ENCODE results near the gene GID8. TPM values are rescaled to one million over a fixed set of nuclear protein-coding genes. Genes with fewer than 3 reads are reported as not detected.

The GID8 gene
- total RNA-seq, 1 donor from 2014 or later, result 45.0 TPM

GRCh38 chr20:62966212-62967148 lies 28.5 kb downstream of the GID8 start:
- DNase-seq (ENCODE audit: low spot score), result no peak
- TF ChIP-seq CTCF (IDR thresholded peaks at IDR 0.05; ENCODE audit: unreplicated experiment), result no peak
- Mint-ChIP-seq H3K4me1 (ENCODE audit: unreplicated experiment) (no peaks in the 10 kb centered on the region), H3K36me3 (ENCODE audit: low read depth, unreplicated experiment) (peaks cover 2% of the 10 kb centered on the region), H3K9me3 (ENCODE audit: unreplicated experiment) (no peaks in the 10 kb centered on the region), H3K27ac (ENCODE audit: unreplicated experiment) (no peak overlapping the region), H3K27me3 (ENCODE audit: unreplicated experiment) (peaks cover 5% of the 10 kb centered on the region), H3K4me3 (ENCODE audit: unreplicated experiment) (no peak overlapping the region)

- TF ChIP-seq CTCF (IDR thresholded peaks at IDR 0.05; ENCODE audit: unreplicated experiment), result no peak
- no peak for DNase-seq (ENCODE audit: low spot score)
- H3K36me3 Mint-ChIP-seq (ENCODE audit: low read depth, unreplicated experiment), result peaks cover 8% of the 10 kb centered on the region
- no peak overlapping the region for H3K4me3 Mint-ChIP-seq (ENCODE audit: unreplicated experiment)
- H3K9me3 Mint-ChIP-seq (ENCODE audit: unreplicated experiment), result no peaks in the 10 kb centered on the region
- no peak overlapping the region for H3K27ac Mint-ChIP-seq (ENCODE audit: unreplicated experiment)
- peaks cover 4% of the 10 kb centered on the region for H3K4me1 Mint-ChIP-seq (ENCODE audit: unreplicated experiment)
- peaks cover 10% of the 10 kb centered on the region for H3K27me3 Mint-ChIP-seq (ENCODE audit: unreplicated experiment)
Observed at GRCh38 chr20:62967149-62967501, 29.2 kb downstream of the GID8 start.

GRCh38 chr20:62967628-62968351 lies 29.8 kb downstream of the GID8 start:
- Mint-ChIP-seq H3K36me3 (ENCODE audit: low read depth, unreplicated experiment) (peaks cover 8% of the 10 kb centered on the region), H3K27me3 (ENCODE audit: unreplicated experiment) (peaks cover 10% of the 10 kb centered on the region), H3K9me3 (ENCODE audit: unreplicated experiment) (no peaks in the 10 kb centered on the region), H3K27ac (ENCODE audit: unreplicated experiment) (no peak overlapping the region), H3K4me1 (ENCODE audit: unreplicated experiment) (peaks cover 4% of the 10 kb centered on the region), H3K4me3 (ENCODE audit: unreplicated experiment) (no peak overlapping the region)
- no peak for TF ChIP-seq CTCF (IDR thresholded peaks at IDR 0.05; ENCODE audit: unreplicated experiment)
- DNase-seq (ENCODE audit: low spot score), result no peak

GRCh38 chr20:62968378-62969178 lies 30.6 kb downstream of the GID8 start:
- Mint-ChIP-seq H3K36me3 (ENCODE audit: low read depth, unreplicated experiment) (peaks cover 8% of the 10 kb centered on the region), H3K4me3 (ENCODE audit: unreplicated experiment) (no peak overlapping the region), H3K27ac (ENCODE audit: unreplicated experiment) (no peak overlapping the region), H3K9me3 (ENCODE audit: unreplicated experiment) (no peaks in the 10 kb centered on the region), H3K4me1 (ENCODE audit: unreplicated experiment) (peaks cover 4% of the 10 kb centered on the region), H3K27me3 (ENCODE audit: unreplicated experiment) (peaks cover 13% of the 10 kb centered on the region)
- no peak for TF ChIP-seq CTCF (IDR thresholded peaks at IDR 0.05; ENCODE audit: unreplicated experiment)
- no peak for DNase-seq (ENCODE audit: low spot score)
